Loucy (cell line): Measurements from ENCODE around the gene TMA7B.

Experiments used
- CTCF ChIP-seq: fragments of 200-600 bp; sonication (generic); conservative IDR thresholded peaks from 2 replicates; pipeline ENCODE4 v1.5.1; 2014; ENCODE audit warnings: mild to moderate bottlenecking, antibody characterized with exemption, low read length
- EZH2phosphoT487 ChIP-seq: fragments of 200-600 bp; IDR thresholded peaks from 2 replicates; pipeline ENCODE4 v1.6.1; 2018; ENCODE audit warnings: antibody characterized with exemption, mild to moderate bottlenecking, moderate library complexity, borderline replicate concordance

- TF ChIP-seq CTCF (no peak), EZH2phosphoT487 (no peak)
Observed at GRCh38 chr22:39997421-39997820, 37.2 kb downstream of the TMA7B start.
